Cardiac muscle cell (in vitro differentiated cells and primary cell): ENCODE data around the gene DIP2B. TPM values are rescaled to one million over a fixed set of nuclear protein-coding genes. Genes with fewer than 3 reads are reported as not detected.

ENCODE experiments used
- DNase-seq, 2 donors: peaks; one replicate each; pipeline versions ENCODE4 v3.0.0 to v3.0.0-alpha.2; 2010 to 2017; ENCODE audit warnings: low read depth in 1 of 2, low spot score in 1 of 2
- H3K27ac ChIP-seq: fragments of 200-600 bp; sonication (generic); 2 replicates; pipeline ENCODE4 v1.5.1; 2016
- H3K27me3 ChIP-seq: fragments of 200-600 bp; sonication (generic); 2 replicates; pipeline ENCODE4 v1.6.0; 2016; ENCODE audit warnings: control low read depth
- H3K36me3 ChIP-seq: fragments of 200-600 bp; sonication (generic); 2 replicates; pipeline ENCODE4 v1.5.1; 2016; ENCODE audit warnings: control low read depth
- H3K4me1 ChIP-seq: fragments of 200-600 bp; sonication (generic); 2 replicates; pipeline ENCODE4 v1.8.1; 2017; ENCODE audit warnings: low read depth, mild to moderate bottlenecking, mixed run types
- H3K4me3 ChIP-seq: fragments of 200-600 bp; sonication (generic); 2 replicates; pipeline ENCODE4 v1.5.1; 2016; ENCODE audit warnings: mild to moderate bottlenecking
- H3K9me3 ChIP-seq: fragments of 200-600 bp; sonication (generic); 2 replicates; pipeline ENCODE4 v1.5.1; 2017; ENCODE audit warnings: low read depth, mild to moderate bottlenecking, control low read depth
- CTCF ChIP-seq: IDR thresholded peaks from 2 replicates; pipeline ENCODE4 v1.5.1; 2012; ENCODE audit warnings: low read depth, mild to moderate bottlenecking, low read length
- polyA plus RNA-seq: library from polyadenylated mRNA; unstranded; fragments of >200 nt; fragmentation: Nextera tagmentation; extraction: Ambion mirVana; gene quantifications from 2 replicates; pipeline ENCODE4 v1.2.1, GENCODE V29; 2016
- total RNA-seq: library from RNA; depleted of rRNA; stranded (reverse); fragments of >200 nt; gene quantifications from 2 replicates; pipeline ENCODE4 v1.2.3, GENCODE V29; 2016

The DIP2B gene
- total and polyA plus RNA-seq, 2 experiments from 2014 or later: 15.5 to 55.1 TPM

DNA sequence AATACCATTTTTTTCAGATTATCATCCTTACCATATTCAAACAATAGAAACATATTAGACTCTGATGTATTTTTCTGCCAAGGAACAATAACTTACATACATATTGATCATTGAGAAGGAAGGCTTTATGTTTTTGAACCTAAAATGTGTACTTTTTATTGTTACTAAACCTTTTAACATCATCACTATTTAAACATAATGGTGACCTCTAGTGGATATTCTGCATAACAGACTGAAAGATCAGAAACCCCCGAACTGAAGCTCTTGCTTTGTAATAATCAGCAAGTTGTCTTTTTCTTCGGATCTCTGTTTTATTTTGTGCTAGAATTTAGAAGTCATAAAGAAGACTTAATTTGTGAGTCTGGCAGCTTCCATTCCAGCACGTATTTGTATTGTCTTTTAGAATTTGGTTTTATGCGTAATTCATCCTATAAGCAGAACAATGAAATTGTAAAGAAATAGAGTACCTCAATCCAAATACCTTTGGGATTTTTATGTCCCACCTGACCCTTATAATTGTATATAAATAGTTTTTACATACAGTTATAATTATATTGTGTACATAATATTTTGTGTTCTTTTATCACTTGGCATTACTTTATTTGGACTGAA, 133.2 kb downstream of the DIP2B start:
- H3K27me3 ChIP-seq: no peaks in the 10 kb centered on the region
- H3K27ac ChIP-seq: no peak overlapping the region
- TF ChIP-seq CTCF: peak; percentile 56
- H3K4me1 ChIP-seq: peaks cover 42% of the 10 kb centered on the region
- peak; percentile 61 to 67 for DNase-seq
- H3K36me3 ChIP-seq: no peaks in the 10 kb centered on the region
- H3K9me3 ChIP-seq: no peaks in the 10 kb centered on the region
- no peak overlapping the region for H3K4me3 ChIP-seq

- Histone ChIP-seq H3K9me3 (no peaks in the 10 kb centered on the region), H3K27me3 (no peaks in the 10 kb centered on the region), H3K4me1 (peaks cover 42% of the 10 kb centered on the region), H3K4me3 (no peak overlapping the region), H3K27ac (no peak overlapping the region), H3K36me3 (no peaks in the 10 kb centered on the region)
- no peak for DNase-seq
- no peak for TF ChIP-seq CTCF
These were observed 133.7 kb downstream of the DIP2B start for GRCh38 chr12:50638482-50638880.

- no peak overlapping the region for H3K27ac ChIP-seq
These were observed 134.9 kb downstream of the DIP2B start for GRCh38 chr12:50639721-50640120.

DNA sequence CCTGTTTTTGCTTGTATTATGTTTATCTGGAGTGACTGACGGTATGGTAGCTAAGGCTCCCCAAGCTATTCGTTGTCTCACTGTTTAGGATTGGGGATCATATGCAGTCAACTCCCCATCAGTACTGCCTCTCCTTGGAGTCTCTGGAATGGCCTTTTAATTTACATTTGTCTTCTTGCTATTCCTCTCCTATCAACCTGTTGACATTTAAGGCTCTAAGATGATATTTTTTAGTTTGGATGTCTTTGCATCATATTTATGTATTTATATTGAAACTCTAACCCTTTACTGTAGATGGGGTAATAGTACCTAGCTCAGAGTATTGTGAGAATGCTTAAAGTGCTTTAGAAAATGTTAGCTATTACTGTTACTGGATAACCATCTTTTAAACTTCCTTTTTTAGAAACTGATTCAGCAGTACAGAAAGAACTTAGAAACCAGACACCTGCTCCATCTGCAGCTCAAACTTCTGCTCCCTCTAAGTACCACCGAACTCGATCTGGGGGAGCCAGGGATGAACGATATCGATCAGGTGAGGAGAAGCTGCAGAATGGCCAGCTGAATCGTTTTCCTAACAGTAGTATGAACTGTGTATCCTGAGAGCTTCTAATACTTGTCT, 135.6 kb downstream of the DIP2B start:
- no peak overlapping the region for H3K4me3 ChIP-seq
- no peak for DNase-seq
- TF ChIP-seq CTCF: no peak
- no peaks in the 10 kb centered on the region for H3K36me3 ChIP-seq
- H3K27me3 ChIP-seq: no peaks in the 10 kb centered on the region
- no peaks in the 10 kb centered on the region for H3K9me3 ChIP-seq
- no peak overlapping the region for H3K27ac ChIP-seq
- peaks cover 33% of the 10 kb centered on the region for H3K4me1 ChIP-seq

More at GRCh38 chr12:50639721-50640120, 134.9 kb downstream of the DIP2B start:
- no peak for TF ChIP-seq CTCF
- H3K9me3 ChIP-seq: no peaks in the 10 kb centered on the region
- H3K27me3 ChIP-seq: no peaks in the 10 kb centered on the region
- DNase-seq: no peak
- H3K4me1 ChIP-seq: peaks cover 38% of the 10 kb centered on the region
- no peaks in the 10 kb centered on the region for H3K36me3 ChIP-seq
- H3K4me3 ChIP-seq: no peak overlapping the region

DNA sequence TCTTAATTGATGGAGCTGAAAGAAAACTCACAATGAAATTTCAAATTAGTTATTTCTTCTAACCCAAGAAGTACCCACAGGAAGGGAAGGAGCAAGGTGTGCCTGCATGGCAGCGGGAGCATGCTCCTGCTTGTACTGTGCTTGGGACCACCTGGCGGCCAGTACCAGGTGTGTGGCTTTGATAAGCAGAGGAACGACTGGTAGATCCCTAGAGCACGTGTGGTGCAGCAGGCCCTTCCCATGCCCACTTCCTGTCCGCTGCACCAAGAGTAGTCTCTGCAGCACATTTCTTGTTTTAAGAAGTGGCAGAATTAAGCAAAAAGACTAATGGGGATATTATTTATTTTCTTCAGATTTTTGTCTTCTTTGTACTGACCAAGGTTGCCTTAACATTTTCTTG, 136.8 kb downstream of the DIP2B start:
- Histone ChIP-seq H3K9me3 (no peaks in the 10 kb centered on the region), H3K4me1 (peaks cover 21% of the 10 kb centered on the region), H3K4me3 (no peak overlapping the region), H3K27me3 (no peaks in the 10 kb centered on the region), H3K27ac (no peak overlapping the region), H3K36me3 (no peaks in the 10 kb centered on the region)
- no peak for DNase-seq
- TF ChIP-seq CTCF: no peak
